HepG2 (cell line): ENCODE measurements around the gene CCDC85A. TPM values are rescaled to one million over a fixed set of nuclear protein-coding genes. Genes with fewer than 3 reads are reported as not detected.

Source experiments
- ATAC-seq: fragments of 200-7000 bp; cut with Tn5 transposase; 3 replicates; pipeline ENCODE4 v1.9.1; 2020; ENCODE audit warnings: mild to moderate bottlenecking, moderate library complexity
- BruUV-seq: library from RNA; stranded (reverse); fragments of 400-500 nt; replicated peaks from 2 replicates; lab custom pipeline; 2021; lab: Mats Ljungman, UMichigan
- CTCF ChIA-PET: fragments of 300-600 bp; formaldehyde crosslinking; extraction: SDS; loops from one replicate; lab custom pipeline; 2021; ENCODE audit warnings: low total read pairs, inconsistent platforms, low intra/inter-chr PET ratio; lab: Yijun Ruan, JAX
- POLR2A ChIA-PET: fragments of 350-600 bp; sonication (Branson Sonifier 250); formaldehyde crosslinking; loops from one replicate; lab custom pipeline; 2020; ENCODE audit warnings: antibody characterized with exemption, inconsistent platforms; lab: Yijun Ruan, JAX
- DNase-seq: peaks from one replicate; pipeline ENCODE4 v3.0.0-alpha.2; 2015; ENCODE audit warnings: low spot score
- FAIRE-seq: peaks from 3 replicates; lab custom pipeline; 2011; peaks lifted over from hg19 to GRCh38; lab: Jason Lieb, UNC
- H2AFZ ChIP-seq: one replicate; pipeline ENCODE4 v1.6.1; 2011; ENCODE audit warnings: low read length, inconsistent platforms
- H3K27ac ChIP-seq: fragments of 300-600 bp; 3 replicates; pipeline ENCODE4 v1.8.0; 2011; ENCODE audit warnings: mixed run types, mild to moderate bottlenecking, mixed read lengths, low read length, inconsistent platforms; ENCODE audit not compliant: insufficient read depth; ENCODE audit errors: extremely low read length
- H3K27me3 ChIP-seq, 2 experiments: fragments of 200-600 bp in 1 of 2; 2 replicates in 1 of 2; 3 replicates in 1 of 2; pipeline versions ENCODE4 v1.6.0 to v1.8.0; 2011; ENCODE audit warnings: low read length in 2 of 2, mild to moderate bottlenecking in 2 of 2, moderate library complexity in 2 of 2, inconsistent platforms in 1 of 2; ENCODE audit not compliant: insufficient read depth in 2 of 2, control insufficient read depth in 1 of 2
- H3K36me3 ChIP-seq, 2 experiments: fragments of 200-600 bp in 1 of 2; replicated peaks in 1 of 2; 2 replicates in 1 of 2; 3 replicates in 1 of 2; pipeline versions ENCODE4 v1.5.1 to v1.8.0; 2011; ENCODE audit warnings: low read length in 2 of 2, inconsistent platforms in 1 of 2; ENCODE audit not compliant: insufficient read depth in 2 of 2, control insufficient read depth in 1 of 2
- H3K4me1 ChIP-seq: 2 replicates; pipeline ENCODE4 v1.5.1; 2012; ENCODE audit warnings: low read length, inconsistent platforms; ENCODE audit not compliant: insufficient read depth
- H3K4me2 ChIP-seq: 2 replicates; pipeline ENCODE4 v1.6.0; 2011; ENCODE audit warnings: low read depth, low read length, inconsistent platforms
- H3K4me3 ChIP-seq, 3 experiments: fragments of 200-600 bp in 1 of 3; sonication (generic), shearing (Covaris generic) in 1 of 3; replicated peaks in 1 of 3; 2 replicates each; pipeline ENCODE4 v1.5.1; 2011 to 2016; ENCODE audit warnings: low read length in 3 of 3, inconsistent platforms in 2 of 3, low read depth in 2 of 3, mild to moderate bottlenecking in 2 of 3, control low read depth in 1 of 3, mixed read lengths in 1 of 3; ENCODE audit not compliant: insufficient read depth in 1 of 3
- H3K79me2 ChIP-seq: one replicate; pipeline ENCODE4 v1.6.1; 2011; ENCODE audit warnings: low read length, inconsistent platforms; ENCODE audit not compliant: insufficient read depth
- H3K9ac ChIP-seq: 2 replicates; pipeline ENCODE4 v1.6.0; 2011; ENCODE audit warnings: mild to moderate bottlenecking, low read depth, low read length, inconsistent platforms; ENCODE audit not compliant: insufficient read depth
- H3K9me3 ChIP-seq: 2 replicates; pipeline ENCODE4 v1.5.1; 2012; ENCODE audit warnings: mild to moderate bottlenecking, low read length
- H4K20me1 ChIP-seq: 2 replicates; pipeline ENCODE4 v1.6.0; 2011; ENCODE audit warnings: inconsistent platforms, mild to moderate bottlenecking, low read length, moderate library complexity; ENCODE audit not compliant: insufficient read depth
- HNRNPH1 ChIP-seq: fragments of 200-400 bp; formaldehyde crosslinking; optimal IDR thresholded peaks from 2 replicates; pipeline ENCODE3; 2017; ENCODE audit warnings: mild to moderate bottlenecking, low read depth, low read length
- MTA1 ChIP-seq: sonication (generic); formaldehyde crosslinking; IDR thresholded peaks from 2 replicates; pipeline ENCODE4 v1.4.0; 2020; ENCODE audit warnings: missing genetic modification reagents, mild to moderate bottlenecking, borderline replicate concordance
- MZF1 ChIP-seq: sonication (generic); formaldehyde crosslinking; IDR thresholded peaks from 2 replicates; pipeline ENCODE4 v1.8.1; 2023; ENCODE audit warnings: mild to moderate bottlenecking, missing genetic modification reagents, borderline replicate concordance
- PPARG ChIP-seq: conservative IDR thresholded peaks from 2 replicates; pipeline ENCODE4 v1.6.1; 2016; ENCODE audit warnings: missing biosample characterization, missing genetic modification reagents
- ZMAT5 ChIP-seq: sonication (generic); formaldehyde crosslinking; IDR thresholded peaks from 2 replicates; pipeline ENCODE4 v1.5.0; 2020; ENCODE audit warnings: mild to moderate bottlenecking, low read depth, missing genetic modification reagents, borderline replicate concordance
- ZNF543 ChIP-seq: sonication (generic); formaldehyde crosslinking; IDR thresholded peaks from 2 replicates; pipeline ENCODE4 v1.4.0; 2020; ENCODE audit warnings: mild to moderate bottlenecking, missing genetic modification reagents
- ZNF781 ChIP-seq: sonication (generic); formaldehyde crosslinking; IDR thresholded peaks from 2 replicates; pipeline ENCODE4 v1.5.1; 2020; ENCODE audit warnings: borderline replicate concordance, mild to moderate bottlenecking, missing genetic modification reagents; ENCODE audit errors: not compliant biosample characterization
- ZNF891 ChIP-seq: sonication (generic); formaldehyde crosslinking; IDR thresholded peaks from 2 replicates; pipeline ENCODE4 v1.5.0; 2020; ENCODE audit warnings: mild to moderate bottlenecking, missing genetic modification reagents
- WGBS: methylation state at CpG from one replicate; pipeline ENCODE4 v1.1.6; 2017; ENCODE audit warnings: low lambda C conversion rate; 5-methylcytosine and 5-hydroxymethylcytosine counted together
- in situ Hi-C: cut with HindIII; loops from 2 replicates; pipeline ENCODE4 v1.10.0; 2017; ENCODE audit warnings: low pct_unique_long_range_greater_than_20kb; ENCODE audit not compliant: extremely low pct_ligation_motif_present
- intact Hi-C: fragments of 100-400 bp; cut with micrococcal nuclease; formaldehyde crosslinking; loops from one replicate; pipeline ENCODE4 v1.10.0; 2022; ENCODE audit not compliant: unreplicated experiment
- polyA plus RNA-seq, 8 experiments: library from polyadenylated mRNA; depleted of rRNA in 3 of 8; stranded (reverse) in 7 of 8; unstranded in 1 of 8; fragments of >200 nt; fragmentation: Illumina TruSeq in 4 of 8; extraction: Trizol in 4 of 8; gene quantifications; 2 replicates each; pipeline versions ENCODE4 v1.2.1 to v1.2.3, GENCODE V29; 2011 to 2016; ENCODE audit warnings: low read depth in 4 of 8, missing spikeins in 1 of 8, mixed read lengths in 1 of 8; ENCODE audit not compliant: insufficient read depth in 1 of 8
- total RNA-seq, 5 experiments: library from RNA; depleted of rRNA; stranded (reverse); fragments of >200 nt; fragmentation: Illumina TruSeq; extraction: Trizol; gene quantifications; 2 replicates each; pipeline ENCODE4 v1.2.3, GENCODE V29; 2016; ENCODE audit warnings: low read depth in 1 of 5

CCDC85A gene
- total and polyA plus RNA-seq, 2 of the 13 experiments (the other 11 are each of a cell fraction or from before 2014, with no cell fraction given): not detected

DNA sequence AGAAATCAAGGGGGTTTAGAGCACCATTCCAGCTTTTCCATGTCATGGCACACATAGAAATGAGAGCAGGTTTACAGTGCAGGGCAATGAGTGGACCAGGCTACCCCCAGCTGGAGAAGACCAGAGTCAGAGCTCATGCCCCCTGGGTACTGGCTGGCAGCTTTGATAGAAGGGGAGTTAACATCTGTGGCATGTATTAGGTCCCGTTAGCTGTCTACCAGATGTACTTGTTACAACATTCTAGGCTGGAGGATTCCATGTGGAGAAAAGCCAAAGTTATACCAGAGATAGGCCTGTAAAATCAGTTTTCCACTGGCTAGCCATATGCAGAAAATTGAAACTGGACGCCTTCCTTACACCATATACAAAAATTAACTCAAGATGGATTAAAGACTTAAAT, 109.2 kb downstream of the CCDC85A start:
- no peak overlapping the region for H3K4me3 ChIP-seq
- H2AFZ ChIP-seq: no peak overlapping the region
- TF ChIP-seq MTA1 (CRISPR knock-in tag) (no peak), ZNF781 (CRISPR knock-in tag) (no peak), ZNF891 (no peak), ZMAT5 (CRISPR knock-in tag) (no peak), ZNF543 (CRISPR knock-in tag) (no peak), HNRNPH1 (no peak)
- TF ChIP-seq, all 625 proteins: peak for 0
- DNase-seq (no peak), FAIRE-seq (no peak), ATAC-seq (no peak)
- in situ Hi-C loops: no loop called here
- intact Hi-C loops: no loop called here
- no peak overlapping the region for H3K9ac ChIP-seq
- H3K27ac ChIP-seq: no peak overlapping the region
- no TSS peak for BruUV-seq
- CTCF ChIA-PET: no interaction called here
- H3K9me3 ChIP-seq: no peaks in the 10 kb centered on the region
- no peak overlapping the region for H3K4me2 ChIP-seq
- 3% methylated on average over 2 of the region's 2 CpGs for WGBS
- no peaks in the 10 kb centered on the region for H3K36me3 ChIP-seq
- no peaks in the 10 kb centered on the region for H3K4me1 ChIP-seq
- POLR2A ChIA-PET: no interaction called here
- H4K20me1 ChIP-seq: no peaks in the 10 kb centered on the region
- H3K27me3 ChIP-seq: no peaks in the 10 kb centered on the region
- H3K79me2 ChIP-seq: no peaks in the 10 kb centered on the region

- no peak for ATAC-seq
- WGBS: 23% methylated on average over 3 of the region's 3 CpGs
- Histone ChIP-seq H2AFZ (no peak overlapping the region), H3K27me3 (no peaks in the 10 kb centered on the region), H3K4me2 (no peak overlapping the region), H3K79me2 (no peaks in the 10 kb centered on the region), H3K4me3 (no peak overlapping the region), H4K20me1 (no peaks in the 10 kb centered on the region), H3K36me3 (no peaks in the 10 kb centered on the region), H3K27ac (no peak overlapping the region), H3K9me3 (no peaks in the 10 kb centered on the region), H3K9ac (no peak overlapping the region), H3K4me1 (no peaks in the 10 kb centered on the region)
- TF ChIP-seq PPARG (no peak), MZF1 (CRISPR knock-in tag) (no peak)
- ChIA-PET POLR2A (no interaction called here), CTCF (no interaction called here)
- intact Hi-C loops (no loop called here), in situ Hi-C loops (no loop called here)
- BruUV-seq: no TSS peak
- FAIRE-seq: no peak
- DNase-seq: no peak
These were observed 111.9 kb downstream of the CCDC85A start for GRCh38 chr2:56295666-56296065.
